ENCODE data around the gene MTFMT. TPM values are rescaled to one million over a fixed set of nuclear protein-coding genes. Genes with fewer than 3 reads are reported as not detected.

MTFMT gene
- total RNA-seq, 1 experiment from 2014 or later: 23.8 TPM

DNA sequence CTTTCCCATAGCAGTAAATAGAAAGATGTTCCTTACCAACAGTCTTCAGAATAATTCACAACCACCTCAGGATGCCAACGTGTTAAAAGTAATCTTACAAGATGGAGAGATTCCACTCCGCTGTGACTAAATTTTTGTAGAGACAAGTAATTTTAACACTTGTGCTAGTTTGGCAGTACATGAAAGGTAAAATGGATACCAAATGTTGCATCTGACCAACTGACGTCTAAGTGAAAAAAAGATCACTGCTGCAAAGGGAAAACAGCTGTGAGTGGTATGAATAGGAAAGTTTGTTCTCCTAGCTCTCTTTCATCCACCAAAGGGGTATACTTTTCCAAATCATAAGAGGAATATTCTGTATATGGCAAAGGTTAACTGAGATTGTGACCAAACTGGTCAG, 42.3 kb downstream of the MTFMT start:
- DNase-seq (ENCODE audit: low read depth): no peak

DNA sequence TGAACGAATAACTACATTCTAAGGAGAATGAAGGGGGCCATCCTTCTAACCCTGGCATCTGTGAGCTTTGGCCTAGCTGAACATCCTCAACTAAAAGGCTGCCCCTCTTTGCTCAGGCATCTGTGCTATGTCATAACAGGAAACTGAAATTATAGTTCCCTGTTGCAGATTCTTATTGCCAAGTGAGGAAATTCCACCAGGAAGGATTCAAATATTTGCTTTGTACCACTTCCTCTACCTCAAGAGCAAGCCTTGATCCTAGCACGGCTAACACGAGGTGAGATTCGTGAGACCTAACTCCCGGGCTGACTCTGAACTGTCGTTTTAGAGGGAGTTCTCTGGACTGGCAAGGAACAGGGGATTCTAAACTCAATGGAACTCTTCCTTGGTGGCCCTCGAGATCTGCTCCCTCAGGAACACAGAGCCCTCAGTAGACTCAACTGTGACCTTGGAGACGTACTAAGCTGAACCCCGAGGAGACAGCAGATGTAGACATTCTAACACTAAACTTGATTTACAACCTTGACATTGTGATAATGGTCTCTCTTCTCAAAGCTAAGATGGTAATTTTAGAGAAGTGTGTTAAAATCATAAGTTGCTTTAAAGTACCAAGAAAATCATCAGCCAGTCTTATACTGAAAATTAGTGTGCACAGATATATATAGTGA, 43.9 kb downstream of the MTFMT start:
- no peak for DNase-seq (ENCODE audit: low read depth)

DNA sequence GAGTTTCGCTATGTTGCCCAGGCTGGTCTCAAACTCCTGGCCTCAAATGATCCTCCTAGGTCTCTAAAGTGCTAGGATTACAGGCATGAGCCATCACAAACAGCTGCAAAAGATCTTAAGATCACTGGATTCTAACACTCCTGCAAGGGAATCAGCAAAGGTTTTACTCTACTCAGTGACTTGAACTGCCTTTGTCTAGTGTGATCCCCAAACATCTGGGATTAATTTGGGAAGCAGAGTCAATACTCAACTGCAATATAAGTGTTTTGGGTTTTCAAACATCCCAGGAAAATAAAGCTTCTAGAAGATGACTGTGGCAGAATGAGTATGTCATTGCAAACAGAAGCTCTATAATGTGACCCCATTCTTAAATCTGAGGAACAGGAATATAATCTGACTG, 47.0 kb downstream of the MTFMT start:
- DNase-seq (ENCODE audit: low read depth): peak; percentile 32

DNA sequence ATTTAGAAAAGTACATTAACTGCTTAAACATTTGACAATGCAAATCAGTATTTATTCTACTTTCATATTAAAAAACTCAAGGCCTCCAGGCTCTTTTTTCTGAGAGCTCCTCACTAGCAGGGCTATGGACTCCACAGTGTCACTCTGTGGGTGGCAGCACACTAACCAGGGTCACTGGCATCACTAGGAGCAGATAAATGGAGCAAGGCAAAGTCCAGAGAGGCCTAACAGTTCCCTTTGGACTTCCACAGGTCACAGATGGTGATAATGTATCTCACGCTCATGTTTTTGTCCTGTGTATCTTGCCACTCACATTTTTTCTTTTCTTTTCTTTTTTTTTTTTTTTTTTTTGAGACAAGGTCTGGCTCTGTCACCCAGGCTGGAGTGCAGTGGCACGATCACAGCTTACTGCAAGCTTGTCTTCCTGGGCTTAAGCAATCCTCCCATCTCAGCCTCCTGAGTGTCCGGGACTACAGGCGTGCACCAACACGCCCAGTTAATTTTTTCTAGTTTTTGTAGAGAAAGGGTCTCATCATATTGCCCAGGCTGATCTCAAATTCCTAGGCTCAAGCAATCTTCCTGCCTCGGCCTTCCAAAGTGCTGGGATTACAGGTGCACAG, 47.5 kb downstream of the MTFMT start:
- DNase-seq (ENCODE audit: low read depth): no peak

DNA sequence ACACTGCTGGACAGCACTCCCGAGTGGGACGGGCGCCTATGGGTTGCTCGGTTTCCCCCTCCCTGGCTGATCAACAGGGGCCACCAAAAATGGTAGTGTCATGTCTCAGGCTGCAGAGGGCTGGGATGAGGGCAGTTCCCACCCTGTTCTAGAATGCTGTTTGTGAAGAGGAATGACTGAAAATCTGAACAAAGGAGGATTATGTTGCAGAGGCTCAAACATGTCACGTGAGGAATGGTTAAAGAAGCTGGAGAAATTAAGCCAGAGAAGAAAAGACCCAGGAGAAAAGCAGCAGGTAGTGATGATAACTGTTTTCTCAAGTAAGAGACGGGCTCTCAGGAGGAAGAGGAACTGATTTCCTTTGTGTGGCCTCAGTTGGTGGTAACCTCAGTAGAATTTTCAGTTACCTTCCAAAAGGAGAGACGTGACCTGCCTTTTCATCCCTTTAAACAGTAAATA, 50.2 kb downstream of the MTFMT start:
- DNase-seq (ENCODE audit: low read depth): no peak

DNA sequence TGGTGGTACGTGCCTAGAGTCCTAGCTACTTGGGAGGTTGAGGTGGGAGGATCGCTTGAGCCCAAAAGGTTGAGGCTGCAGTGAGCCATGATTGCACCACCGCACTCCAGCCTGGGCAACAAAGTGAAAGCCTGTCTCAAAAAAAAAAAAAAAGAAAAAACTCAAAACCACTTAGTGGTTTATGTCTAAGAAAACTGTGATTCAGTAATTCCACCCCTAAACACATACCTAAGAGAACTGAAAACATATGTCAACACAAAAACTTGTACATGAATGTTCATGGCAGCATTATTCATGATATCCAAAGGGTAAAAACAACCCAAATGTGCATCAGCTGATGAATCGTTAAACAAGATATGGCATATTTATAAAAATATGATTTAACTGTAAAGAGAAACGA, 54.0 kb downstream of the MTFMT start:
- no peak for DNase-seq (ENCODE audit: low read depth)

DNA sequence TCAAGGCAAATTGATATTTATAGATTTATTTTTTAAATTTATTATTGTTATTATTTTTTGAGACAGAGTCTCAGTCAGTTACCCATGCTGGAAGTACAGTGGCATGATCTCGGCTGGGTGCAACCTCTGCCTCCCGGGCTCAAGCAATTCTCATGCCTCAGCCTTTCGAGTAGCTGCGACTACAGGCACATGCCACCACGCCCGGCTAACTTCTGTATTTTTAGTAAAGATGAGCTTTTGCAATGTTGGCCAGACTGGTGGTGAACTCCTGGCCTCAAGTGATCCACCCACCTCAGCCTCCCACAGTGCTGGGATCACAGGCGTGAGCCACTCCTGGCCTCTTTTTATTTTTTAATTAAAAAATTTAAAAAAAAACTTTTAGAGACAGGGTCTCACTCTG, 58.7 kb downstream of the MTFMT start:
- no peak for DNase-seq (ENCODE audit: low read depth)

DNA sequence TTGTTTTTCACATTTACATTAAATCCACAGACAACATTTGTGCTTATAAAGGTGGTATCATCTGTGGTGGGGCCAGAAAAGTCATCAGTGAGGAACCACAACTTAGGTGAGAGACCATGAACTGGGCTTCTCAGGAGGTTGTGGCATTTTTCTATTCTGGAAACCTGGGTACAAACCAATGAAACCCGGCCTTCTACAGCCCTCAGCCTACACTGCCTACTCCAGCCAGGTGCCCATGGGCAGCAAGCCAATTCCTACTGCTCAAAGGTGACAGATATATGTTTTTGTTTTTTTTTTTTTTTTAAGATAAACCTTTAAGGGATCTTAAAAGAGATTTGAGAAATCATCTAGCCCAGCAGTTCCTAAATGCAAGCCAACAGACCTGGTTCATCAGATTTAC, 60.0 kb downstream of the MTFMT start:
- DNase-seq (ENCODE audit: low read depth): no peak

DNA sequence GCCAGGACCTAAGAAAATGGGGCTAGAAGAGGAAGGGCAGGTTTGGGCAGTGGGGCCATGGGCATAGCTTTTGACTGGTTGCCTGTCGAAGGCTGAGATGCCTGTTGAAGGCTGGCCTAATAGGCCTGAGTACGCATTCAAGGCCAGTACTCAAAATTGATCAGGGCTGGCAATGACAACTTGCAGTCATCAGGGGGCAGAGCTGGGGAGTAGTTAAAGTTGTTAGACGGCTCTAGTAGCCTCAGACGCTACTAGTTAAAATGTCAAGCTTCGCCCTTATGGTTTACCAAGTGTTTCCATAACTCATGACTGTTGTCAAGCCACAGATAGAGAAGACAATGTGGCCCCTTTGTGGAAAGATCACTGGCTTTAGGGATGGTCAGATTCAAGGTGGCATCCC, 68.4 kb downstream of the MTFMT start:
- no peak for DNase-seq (ENCODE audit: low read depth)

DNA sequence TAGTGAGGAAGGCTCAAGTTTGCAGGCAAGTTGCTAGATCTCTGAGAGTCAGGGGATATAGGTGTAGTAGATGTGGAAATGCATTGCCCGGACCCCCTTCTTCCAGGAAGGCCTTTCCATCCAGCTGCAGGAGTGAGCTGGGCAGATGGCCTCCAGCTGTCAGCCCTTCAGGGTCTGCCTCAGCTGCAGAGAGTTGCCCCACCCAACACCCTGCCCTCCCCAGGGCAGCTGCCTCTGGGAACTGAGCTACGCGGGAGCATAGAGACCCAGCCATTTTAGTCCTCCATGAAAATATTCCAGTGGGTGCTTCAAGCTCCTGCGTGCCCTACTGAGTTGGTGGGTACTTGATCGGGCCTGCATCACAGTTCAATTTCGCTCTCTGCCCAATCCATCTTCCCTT, 69.3 kb downstream of the MTFMT start:
- DNase-seq (ENCODE audit: low read depth): no peak

DNA sequence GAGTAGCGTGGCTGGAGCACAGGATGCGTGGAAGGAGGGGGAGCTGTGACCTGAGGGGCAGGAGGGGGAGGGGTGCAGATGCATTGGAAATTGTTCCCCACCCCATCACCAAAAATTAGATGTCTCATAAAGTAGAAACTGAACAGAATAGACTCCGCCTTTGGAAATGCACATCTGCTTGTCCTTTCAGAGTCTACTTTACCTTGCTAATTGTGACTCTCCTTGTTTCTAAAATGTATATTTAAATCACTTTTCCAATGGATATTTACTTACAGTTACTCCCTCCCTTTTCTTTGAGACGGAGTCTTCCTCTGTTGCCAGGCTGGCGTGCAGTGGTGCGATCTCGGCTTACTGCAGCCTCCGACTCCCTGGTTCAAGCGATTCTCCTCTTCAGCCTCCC, 70.3 kb downstream of the MTFMT start:
- no peak for DNase-seq (ENCODE audit: low read depth)

DNA sequence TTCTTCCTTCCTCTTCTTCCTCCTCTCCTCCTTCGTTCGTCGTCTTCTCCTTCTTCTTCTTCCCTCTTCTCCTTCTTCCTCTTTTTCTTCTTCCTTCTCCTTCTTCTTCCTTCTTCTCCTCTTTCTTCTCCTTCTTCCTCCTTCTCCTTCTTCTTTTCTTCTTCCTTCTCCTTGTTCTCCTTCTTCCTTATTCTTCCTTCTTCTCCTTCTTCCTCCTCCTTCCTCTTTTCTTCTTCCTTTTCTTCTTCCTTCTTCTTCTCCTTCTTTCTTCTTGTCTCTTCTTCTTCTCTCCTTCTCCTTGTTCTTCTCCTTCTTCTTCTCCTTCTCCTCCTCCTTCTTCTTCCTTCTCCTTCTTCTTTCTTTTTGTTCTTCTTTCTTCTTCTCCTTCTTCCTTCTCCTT, 75.0 kb downstream of the MTFMT start:
- no peak for DNase-seq (ENCODE audit: low read depth)

DNA sequence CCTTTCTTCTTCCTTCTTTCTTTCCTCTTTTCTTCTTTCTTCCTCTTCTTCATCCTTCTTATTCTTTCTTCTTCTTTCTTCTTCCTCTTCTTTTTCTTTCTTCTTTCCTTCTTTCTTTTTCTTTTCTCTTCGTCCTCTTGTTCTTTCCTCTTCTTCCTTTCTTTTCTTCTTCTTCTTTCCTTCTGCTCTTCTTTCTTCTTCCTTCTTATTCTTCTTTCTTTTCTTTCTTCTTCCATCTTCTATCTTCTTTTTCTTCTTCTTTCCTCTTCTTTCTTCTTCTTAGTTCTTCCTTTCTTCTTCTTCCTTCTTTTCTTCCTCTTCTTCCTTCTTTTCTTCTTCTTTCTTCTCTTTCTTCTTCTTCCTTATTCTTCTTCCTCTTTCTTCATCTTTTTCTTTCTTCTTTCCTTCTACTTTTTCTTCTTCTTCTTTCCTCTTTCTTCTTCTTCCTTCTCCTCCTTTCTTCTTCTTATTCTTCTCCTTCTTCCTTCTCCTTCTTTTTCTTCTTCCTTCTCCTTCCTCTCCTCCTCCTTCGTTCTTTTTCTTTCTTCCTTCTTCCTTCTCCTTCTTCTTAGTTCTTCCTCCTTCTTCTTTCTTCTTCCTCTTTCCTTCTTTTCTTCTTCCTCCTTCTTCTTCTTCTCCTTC, 77.5 kb downstream of the MTFMT start:
- DNase-seq (ENCODE audit: low read depth): no peak

Other genes starting within 250 kb of the MTFMT start
- gene PIF1, start 204.0 kb downstream of the MTFMT start, total RNA-seq (2014; rRNA removed; shearing (Covaris generic)): 13.8 and 19.5 TPM in 2 replicates
- gene PLEKHO2, start 187.7 kb downstream of the MTFMT start, total RNA-seq (2014; rRNA removed; shearing (Covaris generic)): 18.5 and 22.3 TPM in 2 replicates
- gene ANKDD1A, start 117.7 kb downstream of the MTFMT start, total RNA-seq (2014; rRNA removed; shearing (Covaris generic)): 8.1 and 8.5 TPM in 2 replicates
- 80.7 and 94.9 TPM in 2 replicates for gene SPG21, start 39.7 kb downstream of the MTFMT start, total RNA-seq (2014; rRNA removed; shearing (Covaris generic))
- gene SLC51B, start 15.7 kb upstream of the MTFMT start, total RNA-seq (2014; rRNA removed; shearing (Covaris generic)): not detected in 2 replicates
- 0.39 and 0.48 TPM in 2 replicates for gene RASL12, start 38.4 kb upstream of the MTFMT start, total RNA-seq (2014; rRNA removed; shearing (Covaris generic))
- not detected in 2 replicates for gene KBTBD13, start 47.1 kb upstream of the MTFMT start, total RNA-seq (2014; rRNA removed; shearing (Covaris generic))
- 0.12 and 0.39 TPM in 2 replicates for gene UBAP1L, start 85.6 kb upstream of the MTFMT start, total RNA-seq (2014; rRNA removed; shearing (Covaris generic))
- 15.1 and 19.1 TPM in 2 replicates for gene PDCD7, start 104.2 kb upstream of the MTFMT start, total RNA-seq (2014; rRNA removed; shearing (Covaris generic))
- 24.9 and 26.9 TPM in 2 replicates for gene CLPX, start 155.7 kb upstream of the MTFMT start, total RNA-seq (2014; rRNA removed; shearing (Covaris generic))
- 0.10 TPM in 1 of 2 replicates, not detected in the other for gene CILP, start 181.8 kb upstream of the MTFMT start, total RNA-seq (2014; rRNA removed; shearing (Covaris generic))